Raji (cell line): ENCODE measurements around the gene ARHGDIA.
A peak's percentile ranks its signal among the peaks of the same experiment; 100 is the strongest.

ENCODE experiments used
- POLR2A ChIP-seq: IDR thresholded peaks from 2 replicates; pipeline ENCODE4 v1.6.1; 2011; ENCODE audit warnings: low read depth, low read length, control low read depth; ENCODE audit not compliant: insufficient read depth

Gene ARHGDIA

DNA sequence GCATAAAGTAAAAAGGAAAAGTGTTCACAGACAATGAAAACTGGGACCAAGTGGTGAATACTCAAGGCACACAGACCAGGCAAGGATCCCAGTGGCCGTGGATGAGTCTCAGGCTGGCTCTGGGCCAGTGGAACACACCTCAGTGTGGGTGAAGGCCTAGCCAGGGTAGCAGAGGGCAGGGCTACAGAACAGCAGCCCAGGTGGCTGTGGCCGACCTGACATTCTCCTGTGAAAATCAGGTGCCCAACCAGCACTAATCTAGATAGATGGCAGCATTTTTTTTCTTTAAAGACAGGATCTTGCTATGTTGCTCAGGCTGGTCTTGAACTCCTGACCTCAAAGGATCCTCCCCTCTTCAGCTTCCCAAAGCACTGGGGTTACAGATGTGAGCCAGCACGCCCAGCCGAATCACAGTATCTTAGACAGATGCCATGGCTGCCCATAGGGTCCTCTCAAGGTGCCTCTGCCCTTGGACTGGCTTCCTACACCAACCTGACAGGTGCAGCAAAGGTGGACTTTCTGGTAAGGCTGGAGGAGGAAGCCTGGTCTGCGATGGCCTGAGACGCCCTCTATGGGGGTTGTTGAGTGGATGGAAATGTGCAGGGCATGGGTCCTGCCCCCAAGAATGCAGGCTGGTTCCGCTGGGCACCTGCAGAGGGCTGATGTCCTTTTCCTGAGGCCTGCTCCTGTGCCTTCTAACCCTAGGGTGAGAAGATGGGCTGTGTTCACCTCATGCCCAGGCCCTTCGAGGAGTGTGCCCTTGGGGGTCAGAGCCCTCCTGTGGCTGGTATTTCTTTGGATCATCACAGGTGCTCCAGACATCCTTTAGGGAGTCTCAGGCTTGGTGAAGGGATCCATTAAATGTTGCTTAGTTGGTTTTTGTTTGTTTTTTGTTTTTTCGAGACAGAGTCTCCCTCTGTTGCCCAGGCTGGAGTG, 7.0 kb downstream of the ARHGDIA start:
- peak; percentile 26; the same call in 1 of the 2 replicates for TF ChIP-seq POLR2A

DNA sequence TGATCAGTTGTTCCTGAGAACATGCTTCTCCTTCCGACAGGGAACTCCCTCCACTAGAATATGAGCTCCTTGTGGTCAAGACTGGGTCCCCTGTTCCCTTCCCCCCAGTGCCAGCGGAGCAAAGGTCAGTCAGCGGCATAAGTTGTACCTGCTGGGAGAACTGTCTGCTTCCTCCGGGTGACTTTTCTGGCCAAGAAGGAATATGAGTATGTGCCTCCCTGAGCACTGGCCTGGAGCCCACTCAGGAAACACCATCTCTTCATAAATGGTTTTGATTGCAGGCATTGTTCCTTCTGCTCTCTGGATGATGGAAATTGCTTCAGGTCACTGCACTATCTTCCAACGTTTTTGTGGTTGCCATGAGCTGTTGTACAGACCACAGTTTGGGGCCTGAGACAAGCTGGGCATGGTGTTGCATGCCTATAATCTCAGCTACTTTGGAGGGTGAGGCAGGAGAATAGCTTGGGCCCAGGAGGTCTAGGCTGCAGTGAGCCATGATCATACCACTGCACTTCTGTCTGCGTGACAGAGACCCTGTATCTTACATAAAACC, 7.9 kb downstream of the ARHGDIA start:
- no peak for TF ChIP-seq POLR2A

DNA sequence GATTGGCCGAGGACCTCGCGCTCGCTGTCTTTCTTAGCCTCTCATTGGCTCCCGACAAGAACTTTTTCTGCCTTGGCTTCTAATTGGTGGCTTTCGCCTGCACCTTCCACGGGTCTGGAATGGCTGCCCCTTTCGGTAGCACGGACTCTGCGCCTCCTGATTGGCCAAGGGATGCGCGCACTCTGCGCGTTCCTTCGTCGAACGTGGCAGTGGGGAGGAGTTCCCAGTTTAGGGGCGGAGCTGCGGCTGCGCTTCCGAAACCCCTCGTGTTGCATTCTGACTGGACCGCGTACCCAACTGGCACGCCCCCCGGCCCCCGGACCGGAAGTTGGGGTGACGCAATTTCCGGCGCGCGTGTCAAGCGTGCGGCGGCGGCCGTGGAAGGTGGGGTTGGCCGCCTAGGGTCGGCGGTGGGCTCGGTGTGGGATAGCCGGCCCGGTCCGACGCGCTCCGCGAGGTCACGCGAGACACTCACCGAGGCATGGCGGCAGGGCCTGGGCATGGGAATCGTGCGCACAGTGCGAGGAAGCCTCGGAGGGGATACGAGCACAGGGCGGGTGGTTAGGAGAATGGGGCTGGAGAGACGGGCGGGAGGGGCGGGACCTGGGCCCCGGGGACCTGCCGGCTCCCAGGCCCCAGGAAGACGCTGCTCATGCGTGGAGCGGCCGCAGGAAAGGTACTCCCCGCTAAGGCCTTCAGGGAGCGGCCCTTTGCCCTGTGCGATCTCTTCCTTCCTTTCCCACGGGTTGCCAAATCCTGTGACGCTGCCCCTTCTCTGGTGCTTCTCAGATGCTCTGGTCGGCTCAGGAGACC, 10.2 kb downstream of the ARHGDIA start:
- TF ChIP-seq POLR2A, result peak; percentile 94

DNA sequence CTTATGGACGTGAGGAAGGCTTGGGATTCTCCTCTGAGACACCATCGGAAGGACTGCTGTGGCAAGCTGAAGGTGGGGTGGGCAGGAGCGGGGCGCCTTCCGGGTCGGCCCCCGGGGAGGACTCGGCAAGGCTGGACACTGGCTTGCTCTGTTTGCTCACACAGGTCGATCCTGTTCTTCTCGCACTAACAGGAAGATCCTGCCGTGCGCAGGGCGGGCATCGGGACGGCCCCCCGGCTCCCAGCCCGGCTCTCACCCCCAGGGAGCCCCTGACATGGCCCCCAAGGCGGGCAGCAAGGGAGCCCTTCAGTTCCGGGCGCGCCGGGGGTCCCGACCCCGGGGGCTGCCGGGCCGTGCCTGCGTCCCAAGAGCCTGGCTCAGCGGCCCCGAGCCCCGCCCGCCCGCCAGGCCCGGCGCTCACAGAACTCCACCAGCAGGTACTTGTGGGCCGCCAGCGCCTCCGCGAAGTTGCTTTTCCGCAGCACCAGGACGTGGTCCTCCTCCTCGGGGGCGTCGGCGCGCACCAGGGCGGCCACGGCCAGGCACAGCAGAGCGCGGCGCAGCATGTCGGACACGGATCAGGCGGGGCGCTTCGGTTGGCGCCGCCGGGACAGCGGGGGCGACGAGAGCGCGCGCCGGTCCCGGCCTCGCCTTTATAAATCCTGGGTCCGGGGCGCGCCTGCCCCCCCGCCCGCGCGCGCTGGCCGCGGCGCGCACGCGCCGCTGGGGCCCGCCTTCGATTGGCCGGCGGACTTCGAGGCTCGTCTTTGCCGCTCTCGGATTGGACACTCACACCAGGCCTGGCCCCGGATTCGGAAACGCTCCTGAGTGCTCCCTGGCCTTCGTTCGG, 11.0 kb downstream of the ARHGDIA start, which contains the start of gene P4HB:
TSS of gene P4HB (minus strand) at position 630 of the 850 bp plus-strand sequence. CDS start at position 566, 64 bp downstream.
- TF ChIP-seq POLR2A, result peak; percentile 90

DNA sequence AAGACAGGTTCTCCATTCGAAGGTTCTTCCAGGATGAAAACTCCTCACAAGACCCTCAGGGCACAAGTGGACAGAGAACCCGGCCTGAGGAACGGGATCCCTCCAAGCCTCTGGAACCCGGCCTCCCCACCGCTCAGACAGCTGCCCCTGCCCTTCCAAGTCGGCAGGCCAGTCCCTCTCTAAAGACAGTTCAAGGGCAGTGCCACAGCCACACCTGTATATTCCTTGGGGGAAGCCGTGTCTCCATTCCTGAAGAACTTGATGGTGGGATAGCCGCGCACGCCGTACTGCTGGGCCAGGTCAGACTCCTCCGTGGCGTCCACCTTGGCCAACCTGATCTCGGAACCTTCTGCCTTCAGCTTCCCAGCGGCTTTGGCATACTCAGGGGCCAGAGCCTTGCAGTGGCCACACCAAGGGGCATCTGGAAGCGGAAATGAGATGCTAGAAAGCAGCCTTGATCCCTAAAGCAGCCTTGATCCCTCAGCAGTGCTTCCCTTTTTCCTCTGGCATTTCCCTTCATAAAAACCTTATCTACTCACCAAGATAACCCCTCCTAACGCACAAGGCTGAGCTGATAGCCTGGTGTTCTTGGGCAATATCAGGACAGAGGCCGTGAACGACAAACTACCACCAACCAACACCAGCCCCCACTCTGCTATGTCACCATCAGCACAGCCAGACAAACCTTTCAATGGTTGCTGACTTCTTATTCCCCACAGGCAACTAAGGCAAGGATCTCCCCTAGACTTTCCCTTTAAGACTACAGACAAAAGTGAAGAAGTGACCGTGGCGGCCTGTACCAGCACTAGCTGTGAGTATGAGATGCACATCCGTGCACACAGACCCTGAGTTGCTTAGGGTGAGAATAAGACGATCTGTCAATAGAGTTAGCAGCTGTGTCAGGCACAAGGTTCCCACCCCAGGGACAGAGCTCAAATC, 11.9 kb downstream of the ARHGDIA start:
- TF ChIP-seq POLR2A, result no peak

DNA sequence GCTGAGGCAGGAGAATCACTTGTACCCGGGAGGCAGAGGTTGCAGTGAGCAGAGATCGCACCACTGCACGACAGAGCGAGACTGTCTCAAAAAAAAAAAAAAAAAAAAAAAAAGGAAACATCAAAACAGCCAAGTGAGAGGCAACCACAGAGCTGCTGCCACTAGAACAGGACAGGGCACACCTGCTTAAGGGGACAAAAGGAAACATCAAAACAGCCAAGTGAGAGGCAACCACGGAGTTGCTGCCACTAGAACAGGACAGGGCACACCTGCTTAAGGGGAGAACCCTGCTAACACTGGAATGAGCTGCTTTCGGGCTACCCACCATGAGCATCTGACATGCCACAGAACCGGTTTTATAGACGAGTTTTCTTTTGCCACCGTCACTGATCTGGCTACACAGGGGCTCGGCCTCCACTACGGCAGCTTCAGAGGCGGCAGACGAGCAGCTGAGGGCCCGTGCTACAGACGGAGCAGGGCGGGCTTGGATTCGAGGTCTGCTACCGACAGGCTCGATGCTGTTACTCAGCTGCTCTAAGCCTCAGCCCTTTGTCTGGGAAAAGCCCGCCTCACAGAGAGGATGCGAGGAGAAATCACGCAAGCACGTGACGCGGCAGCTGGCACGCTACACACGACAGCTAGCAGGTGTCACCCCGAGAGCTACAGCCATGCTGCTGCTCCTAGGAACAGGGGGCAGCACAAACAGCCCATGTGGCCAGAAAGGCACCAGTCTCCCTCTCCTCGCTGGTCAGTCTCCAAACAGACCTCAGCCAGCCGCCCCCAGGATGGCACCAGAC, 12.8 kb downstream of the ARHGDIA start:
- TF ChIP-seq POLR2A, result no peak

DNA sequence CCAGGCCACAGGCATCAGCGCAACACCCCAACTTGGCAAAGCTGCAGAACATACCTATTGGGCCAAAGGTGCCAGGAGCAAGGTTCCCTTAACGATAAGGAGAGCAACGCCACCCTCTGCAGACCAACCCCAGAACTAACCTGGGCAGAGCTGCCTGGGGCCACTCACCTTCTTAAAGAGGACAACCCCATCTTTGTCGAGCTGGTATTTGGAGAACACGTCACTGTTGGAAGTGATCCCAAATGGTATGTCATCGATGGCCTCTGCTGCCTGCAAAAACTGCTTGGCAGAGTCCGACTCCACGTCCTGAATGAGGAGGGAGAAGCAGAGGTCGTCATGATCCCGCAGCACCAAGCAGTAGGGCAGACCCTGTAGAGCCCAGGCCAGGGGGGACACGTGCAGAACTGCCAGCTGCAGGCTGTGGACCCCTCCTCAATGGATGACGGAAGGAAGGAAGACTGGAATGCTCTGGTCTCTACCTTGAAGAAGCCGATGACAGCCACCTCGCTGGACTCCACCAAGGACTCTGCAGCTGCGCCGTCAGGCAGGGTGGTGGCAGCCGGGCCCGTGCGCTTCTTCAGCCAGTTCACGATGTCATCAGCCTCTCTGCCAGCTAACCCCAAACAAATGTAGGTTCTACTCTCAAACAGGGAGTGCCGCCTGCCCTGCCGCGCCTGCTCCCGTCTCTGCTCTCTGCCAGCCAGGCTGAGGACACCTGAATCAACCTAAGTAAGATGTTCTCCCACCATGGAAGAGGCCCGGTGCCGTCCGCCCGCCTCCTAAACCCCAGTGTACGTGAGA, 16.0 kb downstream of the ARHGDIA start:
- TF ChIP-seq POLR2A, result no peak

DNA sequence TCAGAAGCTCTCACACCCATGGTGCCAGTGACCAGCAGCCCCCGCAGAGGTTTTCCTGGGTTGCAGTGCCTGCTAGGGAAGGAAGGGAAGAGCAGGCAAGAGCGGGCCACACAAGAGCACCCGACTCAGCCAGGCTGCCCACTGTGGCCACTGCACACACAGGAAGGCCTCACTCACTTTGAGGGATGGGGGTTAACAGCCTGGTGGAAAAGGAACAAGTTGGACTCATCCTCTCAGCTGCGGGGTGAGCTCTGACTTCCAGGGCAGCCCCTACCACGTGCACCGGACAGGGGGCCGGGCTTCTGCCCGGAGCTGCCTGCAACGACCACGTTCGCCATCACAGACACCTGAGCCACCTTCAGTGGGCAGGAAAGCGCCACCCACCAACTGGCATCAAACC, 18.9 kb downstream of the ARHGDIA start:
- no peak for TF ChIP-seq POLR2A

DNA sequence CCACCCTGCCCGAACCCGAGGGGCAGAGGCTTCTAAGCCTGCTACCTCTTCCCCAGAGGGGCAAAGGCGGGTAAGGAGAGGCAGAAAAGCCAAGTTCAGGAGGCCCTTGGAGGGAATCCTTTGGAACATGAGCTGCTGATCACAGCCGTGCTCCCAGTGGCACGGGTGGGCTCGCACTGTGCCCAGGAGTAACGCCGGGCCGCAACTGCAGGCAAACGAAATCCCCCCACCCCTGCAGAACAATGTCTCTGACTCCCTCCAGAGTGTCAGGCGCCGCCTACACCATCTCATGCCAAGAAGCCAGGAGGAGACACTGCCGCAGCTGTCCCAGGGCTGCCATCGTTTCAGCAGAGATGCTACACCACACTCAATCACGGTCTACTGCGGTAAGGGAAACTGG, 19.7 kb downstream of the ARHGDIA start:
- no peak for TF ChIP-seq POLR2A

DNA sequence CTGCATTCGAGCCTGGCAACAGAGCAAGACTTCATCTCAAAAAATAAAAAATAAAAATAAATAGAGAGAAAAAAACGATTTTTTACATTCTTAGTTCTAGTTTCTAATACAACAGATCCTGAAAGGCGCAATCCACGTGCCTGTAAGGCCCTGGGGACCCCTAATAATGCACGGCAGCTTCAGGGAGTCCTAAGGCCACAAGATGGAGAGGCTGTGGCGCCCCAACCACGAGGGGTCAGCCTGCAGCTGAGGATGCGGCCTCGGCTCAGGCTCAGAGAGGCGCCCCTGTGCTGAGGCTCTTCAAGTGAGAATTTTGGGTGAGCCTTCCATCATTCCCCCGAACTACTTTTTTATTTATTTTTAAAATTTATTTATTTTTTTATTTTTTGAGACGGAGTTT, 21.7 kb downstream of the ARHGDIA start:
- TF ChIP-seq POLR2A, result no peak

DNA sequence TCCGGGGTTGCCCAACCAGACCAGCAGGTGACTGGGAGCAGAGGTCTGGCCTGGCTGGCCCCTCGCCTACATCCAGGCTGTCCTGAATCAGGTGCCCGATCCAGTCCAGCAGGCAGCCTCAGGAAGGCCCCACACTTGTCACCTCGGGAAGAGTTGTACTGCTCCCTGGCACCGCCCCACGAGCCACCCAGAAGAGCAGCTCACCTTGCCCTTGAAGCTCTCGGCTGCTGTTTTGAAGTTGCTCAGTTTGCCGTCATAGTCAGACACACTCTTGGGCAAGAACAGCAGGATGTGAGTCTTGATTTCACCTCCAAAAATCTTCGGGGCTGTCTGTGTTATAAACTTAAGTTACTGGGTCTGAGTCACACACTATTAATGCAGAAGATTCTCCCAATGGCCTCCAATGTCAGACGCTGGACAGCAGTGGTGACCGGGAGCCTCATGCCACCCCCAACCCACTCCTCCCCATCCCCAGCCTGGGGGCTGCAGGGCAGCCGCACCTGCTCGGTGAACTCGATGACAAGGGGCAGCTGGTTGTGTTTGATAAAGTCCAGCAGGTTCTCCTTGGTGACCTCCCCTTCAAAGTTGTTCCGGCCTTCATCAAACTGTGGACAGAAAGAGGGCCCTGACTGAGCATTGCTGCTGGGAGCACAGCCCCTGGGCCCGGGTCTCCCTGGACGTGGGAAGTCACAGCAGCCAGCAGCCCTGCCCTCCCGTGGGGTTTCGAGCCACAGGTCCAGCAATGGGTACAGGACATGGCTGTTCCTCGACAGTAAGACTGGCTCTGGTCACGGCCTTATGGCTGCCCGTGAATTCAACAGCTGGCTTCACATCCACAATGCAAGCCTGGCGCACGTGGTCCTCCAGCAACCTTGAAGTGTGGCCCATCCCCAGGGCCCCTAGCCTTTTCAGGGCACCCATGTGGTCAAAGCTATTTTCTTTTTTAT, 24.1 kb downstream of the ARHGDIA start:
- no peak for TF ChIP-seq POLR2A
